CD14-positive monocyte (primary cell): Measurements from ENCODE around the gene EYS. TPM values are rescaled to one million over a fixed set of nuclear protein-coding genes. Genes with fewer than 3 reads are reported as not detected.

Experiments used
- DNase-seq, 3 donors: peaks; one replicate each; pipeline ENCODE4 v3.0.0-alpha.2; 2011 to 2022
- H2AFZ ChIP-seq: 2 replicates; pipeline ENCODE4 v1.6.0; 2012; ENCODE audit warnings: mild to moderate bottlenecking, low read depth, low read length, inconsistent platforms; ENCODE audit not compliant: insufficient read depth, poor library complexity, severe bottlenecking
- H3K27ac ChIP-seq, 2 donors: 1 replicate in 1 of 2; 2 replicates in 1 of 2; pipeline ENCODE4 v1.5.1; 2012 to 2013; ENCODE audit warnings: low read length in 2 of 2, control low read depth in 1 of 2, inconsistent platforms in 1 of 2, low read depth in 1 of 2, mild to moderate bottlenecking in 1 of 2
- H3K27me3 ChIP-seq, 2 donors: one replicate each; pipeline versions ENCODE4 v1.6.0 to v1.6.1; 2011 to 2013; ENCODE audit warnings: low read length in 2 of 2; ENCODE audit not compliant: control insufficient read depth in 2 of 2, insufficient read depth in 2 of 2
- H3K36me3 ChIP-seq, 2 donors: replicated peaks in 1 of 2; 1 replicate in 1 of 2; 2 replicates in 1 of 2; pipeline versions ENCODE4 v1.5.1 to v1.6.1; 2012 to 2013; ENCODE audit warnings: low read length in 2 of 2, control low read depth in 1 of 2, inconsistent platforms in 1 of 2, mild to moderate bottlenecking in 1 of 2; ENCODE audit not compliant: insufficient read depth in 2 of 2, control insufficient read depth in 1 of 2
- H3K4me1 ChIP-seq, 2 donors: 1 replicate in 1 of 2; 2 replicates in 1 of 2; pipeline versions ENCODE4 v1.5.1 to v1.6.1; 2012 to 2013; ENCODE audit warnings: low read length in 2 of 2, control low read depth in 1 of 2, inconsistent platforms in 1 of 2, mild to moderate bottlenecking in 1 of 2, moderate library complexity in 1 of 2; ENCODE audit not compliant: insufficient read depth in 2 of 2, control insufficient read depth in 1 of 2
- H3K4me2 ChIP-seq: replicated peaks from 2 replicates; pipeline ENCODE3; 2012; ENCODE audit warnings: low read length, moderate library complexity, mild to moderate bottlenecking; ENCODE audit not compliant: poor library complexity, severe bottlenecking; ENCODE audit errors: extremely low read depth
- H3K4me3 ChIP-seq, 3 experiments: fragments of 200-600 bp in 1 of 3; sonication (generic) in 1 of 3; replicated peaks in 1 of 3; 1 replicate in 2 of 3; 2 replicates in 1 of 3; pipeline ENCODE4 v1.5.1; 2011 to 2013; ENCODE audit warnings: low read length in 3 of 3, mild to moderate bottlenecking in 3 of 3, control low read depth in 2 of 3, low read depth in 2 of 3, inconsistent platforms in 1 of 3, moderate library complexity in 1 of 3
- H3K79me2 ChIP-seq: 2 replicates; pipeline ENCODE4 v1.6.0; 2012; ENCODE audit warnings: mild to moderate bottlenecking, control low read depth, inconsistent platforms, low read length, moderate library complexity; ENCODE audit not compliant: insufficient read depth
- H3K9ac ChIP-seq: 2 replicates; pipeline ENCODE4 v1.6.0; 2017; ENCODE audit warnings: low read length, mild to moderate bottlenecking; ENCODE audit not compliant: insufficient read depth, poor library complexity, severe bottlenecking
- H3K9me3 ChIP-seq, 2 donors: replicated peaks in 1 of 2; 1 replicate in 1 of 2; 2 replicates in 1 of 2; pipeline versions ENCODE4 v1.5.1 to v1.6.1; 2012 to 2013; ENCODE audit warnings: low read length in 2 of 2, control low read depth in 1 of 2; ENCODE audit not compliant: control insufficient read depth in 1 of 2, insufficient read depth in 1 of 2
- H4K20me1 ChIP-seq: 2 replicates; pipeline ENCODE4 v1.6.0; 2012; ENCODE audit warnings: mild to moderate bottlenecking, low read length, control low read depth, moderate library complexity; ENCODE audit not compliant: insufficient read depth
- H3K27ac Mint-ChIP-seq, 7 donors: one replicate each; pipeline ENCODE4 v1.8.0; 2020; ENCODE audit warnings: mild to moderate bottlenecking in 7 of 7, mixed read lengths in 7 of 7, moderate library complexity in 6 of 7, inconsistent platforms in 2 of 7
- H3K27me3 Mint-ChIP-seq, 3 donors: one replicate each; pipeline ENCODE4 v1.8.0; 2021 to 2022; ENCODE audit warnings: low read depth in 3 of 3, mild to moderate bottlenecking in 3 of 3, mixed read lengths in 3 of 3, moderate library complexity in 3 of 3, inconsistent platforms in 1 of 3
- H3K36me3 Mint-ChIP-seq, 2 donors: one replicate each; pipeline ENCODE4 v1.8.0; 2020; ENCODE audit warnings: mixed read lengths in 2 of 2, inconsistent platforms in 1 of 2, mild to moderate bottlenecking in 1 of 2
- H3K4me1 Mint-ChIP-seq: one replicate; pipeline ENCODE4 v1.8.0; 2020; ENCODE audit warnings: mild to moderate bottlenecking, mixed read lengths
- H3K4me3 Mint-ChIP-seq, 2 donors: one replicate each; pipeline ENCODE4 v1.8.0; 2020; ENCODE audit warnings: mild to moderate bottlenecking in 2 of 2, mixed read lengths in 2 of 2, moderate library complexity in 1 of 2
- H3K9me3 Mint-ChIP-seq, 7 donors: one replicate each; pipeline ENCODE4 v1.8.0; 2020 to 2022; ENCODE audit warnings: mixed read lengths in 7 of 7, mild to moderate bottlenecking in 6 of 7, moderate library complexity in 6 of 7, inconsistent platforms in 2 of 7
- WGBS: methylation state at CpG from one replicate; pipeline ENCODE4 v1.1.5; 2013; ENCODE audit warnings: missing lambda C conversion rate; ENCODE audit not compliant: insufficient coverage; 5-methylcytosine and 5-hydroxymethylcytosine counted together
- intact Hi-C, 2 donors: fragments of 100-400 bp; cut with micrococcal nuclease; formaldehyde crosslinking; loops; one replicate each; pipeline versions ENCODE4 v1.15.0 to v1.15.1; 2023
- polyA plus RNA-seq, 3 donors: library from polyadenylated mRNA; depleted of rRNA in 1 of 3; unstranded in 2 of 3; stranded (reverse) in 1 of 3; fragments of 300-500 nt in 2 of 3; fragments of >200 nt in 1 of 3; fragmentation: Illumina TruSeq in 2 of 3; gene quantifications; 1 replicate in 2 of 3; 2 replicates in 1 of 3; pipeline ENCODE4 v1.2.3, GENCODE V29; 2012 to 2021
- TF ChIP-seq, protein P1 (sequence below): fragments of 200-600 bp; IDR thresholded peaks from one replicate; pipeline ENCODE4 v1.8.0; 2022; ENCODE audit warnings: antibody characterized with exemption, mild to moderate bottlenecking

Gene EYS
- polyA plus RNA-seq, 3 donors: 0.01 to 0.03 TPM; not detected in 1

GRCh38 chr6:64714073-64714472 is 993.0 kb downstream of the EYS start:
- no peak overlapping the region for H3K9ac ChIP-seq
- peaks cover 0 to 5% (median 1%) of the 10 kb centered on the region in 7 donors for H3K9me3 Mint-ChIP-seq

DNA sequence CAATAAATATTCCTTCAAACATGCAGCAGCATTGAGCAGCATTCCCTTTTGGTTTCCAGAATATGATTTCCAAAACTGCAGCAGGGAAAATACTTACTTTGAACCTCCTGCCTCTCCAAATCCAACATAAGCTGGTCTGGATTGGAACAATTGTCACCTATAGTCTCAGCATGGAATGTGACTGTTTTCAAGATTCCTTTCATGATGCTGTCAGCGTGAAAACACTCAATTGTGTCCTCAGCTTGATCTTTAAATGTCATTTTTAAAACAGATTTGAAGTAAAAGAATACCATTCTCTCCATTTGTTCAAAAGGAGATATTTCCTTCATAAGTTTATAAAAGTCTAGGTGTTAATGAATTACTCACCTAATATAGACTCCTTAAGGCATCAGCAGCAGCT is 993.9 kb downstream of the EYS start:
- no peak overlapping the region for H2AFZ ChIP-seq
- intact Hi-C loops: no loop called here
- Mint-ChIP-seq H3K4me1 (no peaks in the 10 kb centered on the region), H3K36me3 (no peaks in the 10 kb centered on the region), H3K27me3 (no peaks in the 10 kb centered on the region), H3K27ac (no peak overlapping the region), H3K9me3 (peaks cover 0 to 5% (median 1%) of the 10 kb centered on the region in 7 donors), H3K4me3 (no peak overlapping the region)
- H4K20me1 ChIP-seq: no peaks in the 10 kb centered on the region
- no peaks in the 10 kb centered on the region for H3K36me3 ChIP-seq
- TF ChIP-seq, protein P1, sequence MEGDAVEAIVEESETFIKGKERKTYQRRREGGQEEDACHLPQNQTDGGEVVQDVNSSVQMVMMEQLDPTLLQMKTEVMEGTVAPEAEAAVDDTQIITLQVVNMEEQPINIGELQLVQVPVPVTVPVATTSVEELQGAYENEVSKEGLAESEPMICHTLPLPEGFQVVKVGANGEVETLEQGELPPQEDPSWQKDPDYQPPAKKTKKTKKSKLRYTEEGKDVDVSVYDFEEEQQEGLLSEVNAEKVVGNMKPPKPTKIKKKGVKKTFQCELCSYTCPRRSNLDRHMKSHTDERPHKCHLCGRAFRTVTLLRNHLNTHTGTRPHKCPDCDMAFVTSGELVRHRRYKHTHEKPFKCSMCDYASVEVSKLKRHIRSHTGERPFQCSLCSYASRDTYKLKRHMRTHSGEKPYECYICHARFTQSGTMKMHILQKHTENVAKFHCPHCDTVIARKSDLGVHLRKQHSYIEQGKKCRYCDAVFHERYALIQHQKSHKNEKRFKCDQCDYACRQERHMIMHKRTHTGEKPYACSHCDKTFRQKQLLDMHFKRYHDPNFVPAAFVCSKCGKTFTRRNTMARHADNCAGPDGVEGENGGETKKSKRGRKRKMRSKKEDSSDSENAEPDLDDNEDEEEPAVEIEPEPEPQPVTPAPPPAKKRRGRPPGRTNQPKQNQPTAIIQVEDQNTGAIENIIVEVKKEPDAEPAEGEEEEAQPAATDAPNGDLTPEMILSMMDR: no peak
- WGBS: no CpG with 5 or more reads among the region's 1 CpG
- no peak overlapping the region for H3K9ac ChIP-seq
- no peak overlapping the region for H3K27ac ChIP-seq
- H3K4me2 ChIP-seq: no peak overlapping the region
- no peaks in the 10 kb centered on the region for H3K9me3 ChIP-seq
- H3K4me1 ChIP-seq: no peaks in the 10 kb centered on the region
- no peak for DNase-seq
- H3K27me3 ChIP-seq: no peaks in the 10 kb centered on the region
- H3K79me2 ChIP-seq: no peaks in the 10 kb centered on the region
- H3K4me3 ChIP-seq: no peak overlapping the region

More at GRCh38 chr6:64714073-64714472, 993.0 kb downstream of the EYS start:
- H4K20me1 ChIP-seq: no peaks in the 10 kb centered on the region
- TF ChIP-seq, protein P1: no peak
- no CpG with 5 or more reads among the region's 2 CpGs for WGBS
- Mint-ChIP-seq H3K27me3 (no peaks in the 10 kb centered on the region), H3K36me3 (no peaks in the 10 kb centered on the region), H3K4me1 (no peaks in the 10 kb centered on the region), H3K4me3 (no peak overlapping the region), H3K27ac (no peak overlapping the region)
- H2AFZ ChIP-seq: no peak overlapping the region
- no peak overlapping the region for H3K4me3 ChIP-seq
- no peak for DNase-seq
- H3K9me3 ChIP-seq: no peaks in the 10 kb centered on the region
- no peaks in the 10 kb centered on the region for H3K36me3 ChIP-seq
- H3K4me2 ChIP-seq: no peak overlapping the region
- no peak overlapping the region for H3K27ac ChIP-seq
- no peaks in the 10 kb centered on the region for H3K79me2 ChIP-seq
- intact Hi-C loops: no loop called here
- H3K27me3 ChIP-seq: no peaks in the 10 kb centered on the region
- H3K4me1 ChIP-seq: no peaks in the 10 kb centered on the region
